Vagina (tissue), 1 donor: ENCODE measurements around the gene XAGE1A. TPM values are rescaled to one million over a fixed set of nuclear protein-coding genes. Genes with fewer than 3 reads are reported as not detected.

Source experiments
- small RNA-seq: library from RNA; depleted of rRNA; stranded (forward); fragments of <200 nt; gene quantifications from one replicate; pipeline ENCODE3, GENCODE V24; 2016
- total RNA-seq: library from RNA; depleted of rRNA; stranded (reverse); fragments of >200 nt; gene quantifications from one replicate; pipeline ENCODE4 v1.2.3, GENCODE V29; 2016

The XAGE1A gene
- total RNA-seq, 1 donor from 2014 or later, result not detected

Small RNA genes lying within 50 kb of the gene (small RNA-seq; reads per million reads assigned to genes)
- not detected for gene BX510359.8
- gene RBM22P7, result not detected

Other genes with a start within 250 kb of the XAGE1A start
- not detected for gene XAGE2, start 126.8 kb upstream of the XAGE1A start, total RNA-seq
- not detected for gene XAGE1B, start 21.3 kb downstream of the XAGE1A start, total RNA-seq
- not detected for gene SSX7, start 159.1 kb downstream of the XAGE1A start, total RNA-seq
- gene SSX2, start 211.4 kb downstream of the XAGE1A start, total RNA-seq, result not detected